CD4-positive, CD25-positive, alpha-beta regulatory T cell (primary cell): ENCODE results near the gene IL2RA. TPM values are rescaled to one million over a fixed set of nuclear protein-coding genes. Genes with fewer than 3 reads are reported as not detected.

Source experiments
- ATAC-seq, 2 donors: fragments of 150-1000 bp; cut with Tn5 transposase; one replicate each; pipeline ENCODE4 v1.10.0; 2021; ENCODE audit warnings: low read depth in 2 of 2, moderate number of reproducible peaks in 2 of 2, moderate library complexity in 1 of 2
- DNase-seq, 3 donors: peaks; one replicate each; pipeline versions ENCODE4 v3.0.0 to v3.0.0-alpha.2; 2012 to 2022; ENCODE audit warnings: mixed read lengths in 1 of 3
- H3K27ac ChIP-seq: one replicate; pipeline ENCODE4 v1.7.0; 2013; ENCODE audit warnings: mild to moderate bottlenecking, low read length; ENCODE audit not compliant: insufficient read depth, poor library complexity, severe bottlenecking
- H3K27me3 ChIP-seq: one replicate; pipeline ENCODE4 v1.7.0; 2013; ENCODE audit warnings: low read length; ENCODE audit not compliant: control insufficient read depth, insufficient read depth
- H3K36me3 ChIP-seq: one replicate; pipeline ENCODE4 v1.7.0; 2013; ENCODE audit warnings: mild to moderate bottlenecking, low read length, moderate library complexity; ENCODE audit not compliant: control insufficient read depth, insufficient read depth
- H3K4me1 ChIP-seq: 2 replicates; pipeline ENCODE4 v1.7.0; 2013; ENCODE audit warnings: mild to moderate bottlenecking, low read length; ENCODE audit not compliant: insufficient read depth, control insufficient read depth, poor library complexity, severe bottlenecking
- H3K4me3 ChIP-seq: one replicate; pipeline ENCODE4 v1.7.0; 2013; ENCODE audit warnings: low read depth, mild to moderate bottlenecking, low read length, moderate library complexity
- H3K9me3 ChIP-seq, 2 experiments: 1 replicate in 1 of 2; 2 replicates in 1 of 2; pipeline ENCODE4 v1.7.0; 2013; ENCODE audit warnings: low read length in 2 of 2, mild to moderate bottlenecking in 1 of 2, moderate library complexity in 1 of 2; ENCODE audit not compliant: control insufficient read depth in 2 of 2
- H3K27ac Mint-ChIP-seq, 3 donors: one replicate each; pipeline ENCODE4 v1.8.0; 2020 to 2022; ENCODE audit warnings: mild to moderate bottlenecking in 3 of 3, mixed read lengths in 3 of 3, moderate library complexity in 2 of 3
- H3K27me3 Mint-ChIP-seq: one replicate; pipeline ENCODE4 v1.8.0; 2022; ENCODE audit warnings: mild to moderate bottlenecking, mixed read lengths
- H3K36me3 Mint-ChIP-seq: one replicate; pipeline ENCODE4 v1.8.0; 2020; ENCODE audit warnings: mixed read lengths
- H3K4me1 Mint-ChIP-seq, 4 donors: one replicate each; pipeline ENCODE4 v1.8.0; 2020 to 2022; ENCODE audit warnings: mixed read lengths in 4 of 4, mild to moderate bottlenecking in 1 of 4
- H3K4me3 Mint-ChIP-seq, 4 donors: one replicate each; pipeline ENCODE4 v1.8.0; 2020 to 2022; ENCODE audit warnings: mild to moderate bottlenecking in 4 of 4, mixed read lengths in 4 of 4, moderate library complexity in 3 of 4
- H3K9me3 Mint-ChIP-seq, 7 donors: one replicate each; pipeline ENCODE4 v1.8.0; 2020 to 2022; ENCODE audit warnings: mixed read lengths in 7 of 7, mild to moderate bottlenecking in 3 of 7, moderate library complexity in 2 of 7
- polyA plus RNA-seq, 4 donors: library from polyadenylated mRNA; unstranded; fragments of 300-500 nt; fragmentation: Illumina TruSeq; gene quantifications; one replicate each; pipeline ENCODE4 v1.2.3, GENCODE V29; 2021
- total RNA-seq: library from RNA; stranded (reverse); gene quantifications from one replicate; pipeline ENCODE4 v1.2.3, GENCODE V29; 2022

IL2RA gene
- total and polyA plus RNA-seq, 5 donors from 2014 or later, result 159 to 261 (median 195) TPM

GRCh38 chr10:6079044-6079443, 16.9 kb upstream of the IL2RA start:
- H3K4me3 Mint-ChIP-seq, result no peak overlapping the region
- ATAC-seq (no peak), DNase-seq (no peak)
- no peaks in the 10 kb centered on the region for H3K36me3 ChIP-seq
- H3K27ac Mint-ChIP-seq, result no peak overlapping the region
- H3K4me1 ChIP-seq, result peaks cover 61% of the 10 kb centered on the region
- H3K27me3 ChIP-seq, result no peaks in the 10 kb centered on the region
- no peak overlapping the region for H3K27ac ChIP-seq
- H3K36me3 Mint-ChIP-seq, result peaks cover 2% of the 10 kb centered on the region
- H3K4me1 Mint-ChIP-seq, result peaks cover 40 to 79% (median 56%) of the 10 kb centered on the region in 4 donors
- H3K27me3 Mint-ChIP-seq, result no peaks in the 10 kb centered on the region
- H3K4me3 ChIP-seq, result no peak overlapping the region
- H3K9me3 ChIP-seq, result no peaks in the 10 kb centered on the region
- peaks cover 0 to 5% (median 1%) of the 10 kb centered on the region in 7 donors for H3K9me3 Mint-ChIP-seq

GRCh38 chr10:6077071-6077675, 15.0 kb upstream of the IL2RA start:
- Histone ChIP-seq H3K27ac (no peak overlapping the region), H3K4me3 (no peak overlapping the region), H3K9me3 (no peaks in the 10 kb centered on the region), H3K27me3 (no peaks in the 10 kb centered on the region), H3K4me1 (peaks cover 61% of the 10 kb centered on the region), H3K36me3 (no peaks in the 10 kb centered on the region)
- H3K9me3 Mint-ChIP-seq, result peaks cover 0 to 5% (median 0%) of the 10 kb centered on the region in 7 donors
- no peaks in the 10 kb centered on the region for H3K27me3 Mint-ChIP-seq
- H3K4me3 Mint-ChIP-seq, result peak overlapping the region in 1 of 4 donors; percentile 84
- no peak for DNase-seq
- peak overlapping the region in 1 of 3 donors; percentile 77 for H3K27ac Mint-ChIP-seq
- peaks cover 2% of the 10 kb centered on the region for H3K36me3 Mint-ChIP-seq
- no peak for ATAC-seq
- H3K4me1 Mint-ChIP-seq, result peaks cover 34 to 79% (median 54%) of the 10 kb centered on the region in 4 donors

GRCh38 chr10:6074489-6075301, 12.5 kb upstream of the IL2RA start:
- ATAC-seq, result no peak
- Mint-ChIP-seq H3K4me1 (peaks cover 43 to 79% (median 60%) of the 10 kb centered on the region in 4 donors), H3K4me3 (peak overlapping the region; percentile 60 to 95 (median 86))

GRCh38 chr10:6072215-6072934, 10.2 kb upstream of the IL2RA start:
- ATAC-seq (peak; percentile 73 to 76), DNase-seq (peak in 2 of 3 donors; percentile 65 to 97)
- no peaks in the 10 kb centered on the region for H3K36me3 ChIP-seq
- peak overlapping the region; percentile 77 to 91 (median 86) for H3K4me3 Mint-ChIP-seq
- H3K27me3 ChIP-seq, result no peaks in the 10 kb centered on the region
- H3K27ac Mint-ChIP-seq, result peak overlapping the region; percentile 89 to 100 (median 98)
- peaks cover 48 to 93% (median 77%) of the 10 kb centered on the region in 4 donors for H3K4me1 Mint-ChIP-seq
- peaks cover 0 to 2% (median 0%) of the 10 kb centered on the region in 7 donors for H3K9me3 Mint-ChIP-seq
- peak overlapping the region; percentile 94 for H3K27ac ChIP-seq
- H3K36me3 Mint-ChIP-seq, result peaks cover 6% of the 10 kb centered on the region
- no peaks in the 10 kb centered on the region for H3K9me3 ChIP-seq
- no peaks in the 10 kb centered on the region for H3K27me3 Mint-ChIP-seq
- H3K4me3 ChIP-seq, result peak overlapping the region; percentile 86
- H3K4me1 ChIP-seq, result peaks cover 87% of the 10 kb centered on the region

More at GRCh38 chr10:6074489-6075301, 12.5 kb upstream of the IL2RA start:
- Histone ChIP-seq H3K4me3 (peak overlapping the region; percentile 69), H3K36me3 (no peaks in the 10 kb centered on the region), H3K4me1 (peaks cover 67% of the 10 kb centered on the region), H3K27me3 (no peaks in the 10 kb centered on the region), H3K27ac (peak overlapping the region; percentile 94), H3K9me3 (no peaks in the 10 kb centered on the region)
- H3K27me3 Mint-ChIP-seq, result no peaks in the 10 kb centered on the region
- peak in 1 of 3 donors; percentile 52 for DNase-seq
- peaks cover 0 to 2% (median 0%) of the 10 kb centered on the region in 7 donors for H3K9me3 Mint-ChIP-seq
- H3K27ac Mint-ChIP-seq, result peak overlapping the region; percentile 89 to 96 (median 90)
- peaks cover 6% of the 10 kb centered on the region for H3K36me3 Mint-ChIP-seq

- peaks cover 0 to 2% (median 0%) of the 10 kb centered on the region in 7 donors for H3K9me3 Mint-ChIP-seq
- H3K36me3 Mint-ChIP-seq, result peaks cover 6% of the 10 kb centered on the region
- peak overlapping the region; percentile 77 to 91 (median 88) for H3K4me3 Mint-ChIP-seq
- peak overlapping the region; percentile 94 for H3K27ac ChIP-seq
- no peaks in the 10 kb centered on the region for H3K36me3 ChIP-seq
- no peaks in the 10 kb centered on the region for H3K9me3 ChIP-seq
- H3K4me3 ChIP-seq, result peak overlapping the region; percentile 86
- no peak for ATAC-seq
- peaks cover 45 to 96% (median 79%) of the 10 kb centered on the region in 4 donors for H3K4me1 Mint-ChIP-seq
- peak in 1 of 3 donors; percentile 33 for DNase-seq
- peaks cover 91% of the 10 kb centered on the region for H3K4me1 ChIP-seq
- no peaks in the 10 kb centered on the region for H3K27me3 ChIP-seq
- H3K27me3 Mint-ChIP-seq, result no peaks in the 10 kb centered on the region
- peak overlapping the region; percentile 89 to 100 (median 98) for H3K27ac Mint-ChIP-seq
Measured at GRCh38 chr10:6071181-6072175, 9.3 kb upstream of the IL2RA start.

- ATAC-seq (no peak), DNase-seq (peak in 1 of 3 donors; percentile 64)
- Mint-ChIP-seq H3K9me3 (peaks cover 0 to 2% (median 0%) of the 10 kb centered on the region in 7 donors), H3K27ac (peak overlapping the region; percentile 89 to 100 (median 98)), H3K36me3 (peaks cover 6% of the 10 kb centered on the region), H3K27me3 (no peaks in the 10 kb centered on the region), H3K4me1 (peaks cover 50 to 97% (median 81%) of the 10 kb centered on the region in 4 donors), H3K4me3 (peak overlapping the region; percentile 81 to 91 (median 88))
- peak overlapping the region; percentile 86 for H3K4me3 ChIP-seq
- H3K27me3 ChIP-seq, result no peaks in the 10 kb centered on the region
- H3K4me1 ChIP-seq, result peaks cover 95% of the 10 kb centered on the region
- H3K9me3 ChIP-seq, result no peaks in the 10 kb centered on the region
- H3K27ac ChIP-seq, result peak overlapping the region; percentile 94
- no peaks in the 10 kb centered on the region for H3K36me3 ChIP-seq
Measured at GRCh38 chr10:6070660-6071059, 8.5 kb upstream of the IL2RA start.
